ENCODE data around the gene DNAH3. TPM values are rescaled to one million over a fixed set of nuclear protein-coding genes. Genes with fewer than 3 reads are reported as not detected.

DNAH3 gene
- total RNA-seq, 1 experiment from 2014 or later: 0.24 TPM

DNA sequence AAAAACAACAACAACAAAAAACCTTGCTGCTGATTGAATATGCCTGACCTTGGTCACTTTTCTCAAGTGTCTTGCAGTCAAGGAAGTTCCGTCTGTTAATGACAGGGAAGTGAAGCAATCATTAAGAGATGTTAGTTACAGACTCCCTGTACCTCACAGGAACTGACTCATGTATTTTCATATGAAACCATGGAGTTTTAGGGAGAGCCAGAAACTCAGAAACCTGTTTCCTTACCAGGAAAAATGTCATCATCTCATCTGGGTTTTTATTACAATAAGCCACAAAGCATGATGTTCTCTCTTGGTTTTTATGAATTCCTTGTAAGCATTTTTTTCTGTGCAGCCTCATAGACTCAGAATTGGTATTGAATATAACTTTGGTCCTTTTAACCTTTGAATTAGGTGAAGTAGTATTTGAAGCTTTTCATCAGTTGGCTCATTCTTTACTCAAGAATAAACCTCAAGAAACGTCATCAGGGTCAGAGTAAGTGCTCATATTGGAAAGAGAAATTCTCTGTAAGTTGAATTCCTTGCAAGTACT lies 239.8 kb downstream of the DNAH3 start:
- Histone ChIP-seq H3K23ac (ENCODE audit: insufficient read length, low read depth, low read length) (no peak overlapping the region), H3K4me2 (ENCODE audit: insufficient read depth, insufficient read length, low read length) (no peak overlapping the region), H3K79me1 (ENCODE audit: insufficient read depth, low read depth, low read length, poor library complexity, severe bottlenecking) (no peaks in the 10 kb centered on the region), H4K8ac (replicated peaks; ENCODE audit: insufficient read length, low read depth, low read length) (no peak overlapping the region), H2BK15ac (ENCODE audit: low read depth, low read length) (no peak overlapping the region), H3K4me1 (ENCODE audit: insufficient read depth, low read length) (no peaks in the 10 kb centered on the region), H3K79me2 (ENCODE audit: insufficient read depth, low read length) (no peaks in the 10 kb centered on the region), H4K91ac (ENCODE audit: insufficient read length, low read depth, low read length) (no peak overlapping the region), H2AFZ (ENCODE audit: low read length) (no peak overlapping the region), H3K9me3 (ENCODE audit: control insufficient read depth, low read depth, low read length) (no peaks in the 10 kb centered on the region), H3K27me3 (ENCODE audit: insufficient read depth, low read length) (no peaks in the 10 kb centered on the region), H3K27ac (ENCODE audit: insufficient read length, low read depth, low read length) (no peak overlapping the region), H4K20me1 (ENCODE audit: control insufficient read depth, insufficient read depth, insufficient read length) (no peaks in the 10 kb centered on the region), H3K18ac (ENCODE audit: insufficient read length, low read depth, low read length) (no peak overlapping the region), H3K14ac (ENCODE audit: insufficient read depth, low read length) (no peak overlapping the region), H3K9ac (ENCODE audit: extremely low read depth, insufficient read length, low read length) (no peak overlapping the region), H3K56ac (ENCODE audit: insufficient read length, low read depth, low read length) (no peak overlapping the region), H2BK12ac (ENCODE audit: insufficient read length, low read depth, low read length) (no peak overlapping the region), H2BK120ac (ENCODE audit: low read depth, low read length, poor library complexity, severe bottlenecking) (no peak overlapping the region), H2BK5ac (ENCODE audit: insufficient read length, low read length) (no peak overlapping the region), H3T11ph (ENCODE audit: low read length) (no peak overlapping the region), H2AK5ac (ENCODE audit: insufficient read length, low read length) (no peak overlapping the region), H3K4ac (ENCODE audit: low read depth, low read length) (no peak overlapping the region), H4K5ac (ENCODE audit: insufficient read length, low read depth, low read length) (no peak overlapping the region), H2BK20ac (ENCODE audit: low read depth, low read length, poor library complexity, severe bottlenecking) (no peak overlapping the region), H3K23me2 (ENCODE audit: insufficient read length, low read depth, low read length, poor library complexity, severe bottlenecking) (no peaks in the 10 kb centered on the region)
- no peaks in the 10 kb centered on the region for H3K9me3 Mint-ChIP-seq
- TF ChIP-seq, protein P1, sequence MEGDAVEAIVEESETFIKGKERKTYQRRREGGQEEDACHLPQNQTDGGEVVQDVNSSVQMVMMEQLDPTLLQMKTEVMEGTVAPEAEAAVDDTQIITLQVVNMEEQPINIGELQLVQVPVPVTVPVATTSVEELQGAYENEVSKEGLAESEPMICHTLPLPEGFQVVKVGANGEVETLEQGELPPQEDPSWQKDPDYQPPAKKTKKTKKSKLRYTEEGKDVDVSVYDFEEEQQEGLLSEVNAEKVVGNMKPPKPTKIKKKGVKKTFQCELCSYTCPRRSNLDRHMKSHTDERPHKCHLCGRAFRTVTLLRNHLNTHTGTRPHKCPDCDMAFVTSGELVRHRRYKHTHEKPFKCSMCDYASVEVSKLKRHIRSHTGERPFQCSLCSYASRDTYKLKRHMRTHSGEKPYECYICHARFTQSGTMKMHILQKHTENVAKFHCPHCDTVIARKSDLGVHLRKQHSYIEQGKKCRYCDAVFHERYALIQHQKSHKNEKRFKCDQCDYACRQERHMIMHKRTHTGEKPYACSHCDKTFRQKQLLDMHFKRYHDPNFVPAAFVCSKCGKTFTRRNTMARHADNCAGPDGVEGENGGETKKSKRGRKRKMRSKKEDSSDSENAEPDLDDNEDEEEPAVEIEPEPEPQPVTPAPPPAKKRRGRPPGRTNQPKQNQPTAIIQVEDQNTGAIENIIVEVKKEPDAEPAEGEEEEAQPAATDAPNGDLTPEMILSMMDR (conservative IDR thresholded peaks at IDR 0.05): no peak
- H3K36me3 Mint-ChIP-seq (ENCODE audit: insufficient read depth in 1 of 3, low read depth in 3 of 3): peaks cover 0 to 5% (median 4%) of the 10 kb centered on the region in 3 experiments; a peak in 2 of 7 replicates
- no peaks in the 10 kb centered on the region for H3K27me3 Mint-ChIP-seq (ENCODE audit: low read depth)
- no peak overlapping the region for H3K4me3 Mint-ChIP-seq
- WGBS (ENCODE audit: extremely low coverage, insufficient read length, low lambda C conversion rate): no CpG with 5 or more reads among the region's 2 CpGs
- peaks cover 5% of the 10 kb centered on the region in 2 experiments; a peak in 3 of 4 replicates for H3K4me1 Mint-ChIP-seq
- no peak for DNase-seq
- no peak overlapping the region for H3K27ac Mint-ChIP-seq

Measured in H9 (cell line).